Measurements from ENCODE around the gene PCDH12.

PCDH12 gene

GRCh38 chr5:141913560-141914198 lies 44.3 kb downstream of the PCDH12 start:
- peak overlapping the region; percentile 31 for H3K4me3 ChIP-seq (ENCODE audit: low read depth, low read length)
- TF ChIP-seq CTCF (IDR thresholded peaks at IDR 0.05; ENCODE audit: borderline replicate concordance, insufficient read depth, low read depth, low read length): no peak

- H3K4me3 ChIP-seq (ENCODE audit: low read depth, low read length): no peak overlapping the region
- no peak for TF ChIP-seq CTCF (IDR thresholded peaks at IDR 0.05; ENCODE audit: borderline replicate concordance, insufficient read depth, low read depth, low read length)
Observed at GRCh38 chr5:141910271-141910673, 47.7 kb downstream of the PCDH12 start.

GRCh38 chr5:141909212-141909611 lies 48.8 kb downstream of the PCDH12 start:
- no peak for TF ChIP-seq CTCF (IDR thresholded peaks at IDR 0.05; ENCODE audit: borderline replicate concordance, insufficient read depth, low read depth, low read length)
- no peak overlapping the region for H3K4me3 ChIP-seq (ENCODE audit: low read depth, low read length)

GRCh38 chr5:141908796-141909195 lies 49.2 kb downstream of the PCDH12 start:
- no peak overlapping the region for H3K4me3 ChIP-seq (ENCODE audit: low read depth, low read length)
- TF ChIP-seq CTCF (IDR thresholded peaks at IDR 0.05; ENCODE audit: borderline replicate concordance, insufficient read depth, low read depth, low read length): no peak

GRCh38 chr5:141906972-141907371 lies 51.0 kb downstream of the PCDH12 start:
- H3K4me3 ChIP-seq (ENCODE audit: low read depth, low read length): no peak overlapping the region
- no peak for TF ChIP-seq CTCF (IDR thresholded peaks at IDR 0.05; ENCODE audit: borderline replicate concordance, insufficient read depth, low read depth, low read length)

GRCh38 chr5:141906517-141906916 lies 51.5 kb downstream of the PCDH12 start:
- H3K4me3 ChIP-seq (ENCODE audit: low read depth, low read length): no peak overlapping the region
- no peak for TF ChIP-seq CTCF (IDR thresholded peaks at IDR 0.05; ENCODE audit: borderline replicate concordance, insufficient read depth, low read depth, low read length)

GRCh38 chr5:141904551-141904950 lies 53.5 kb downstream of the PCDH12 start:
- H3K4me3 ChIP-seq (ENCODE audit: low read depth, low read length): no peak overlapping the region
- TF ChIP-seq CTCF (IDR thresholded peaks at IDR 0.05; ENCODE audit: borderline replicate concordance, insufficient read depth, low read depth, low read length): no peak
